Spleen (tissue), 7 donors: ENCODE data around the gene DUSP21.

Experiments
- CTCF ChIP-seq, 11 experiments: fragments of 200-600 bp in 7 of 11; fragments of 450-650 bp in 4 of 11; sonication (generic) in 4 of 11; IDR thresholded peaks in 8 of 11; conservative IDR thresholded peaks in 3 of 11; 1 replicate in 7 of 11; 2 replicates in 4 of 11; pipeline versions ENCODE4 v1.4.0 to v1.8.0; 2016 to 2021; ENCODE audit warnings: antibody characterized with exemption in 11 of 11, inconsistent platforms in 4 of 11, mild to moderate bottlenecking in 1 of 11
- POLR2A ChIP-seq, 3 donors: fragments of 450-650 bp; IDR thresholded peaks; one replicate each; pipeline ENCODE4 v1.5.1; 2017; ENCODE audit warnings: antibody characterized with exemption in 3 of 3, mild to moderate bottlenecking in 1 of 3
- donor health status: DM: no; HTN: no; CAD: no; lungs with moderate emphysema.
- donor health status: DM: no; HTN: no; CAD: no.
- donor health status: DM: no; HTN: no; CAD: no.

- TF ChIP-seq CTCF (IDR thresholded peaks at IDR 0.05 in 8 of 11, conservative IDR thresholded peaks at IDR 0.05 in 3 of 11) (no peak), POLR2A (IDR thresholded peaks at IDR 0.05) (no peak)
These were observed 26.8 kb upstream of the DUSP21 start for GRCh38 chrX:44817029-44817428.
